H1 (cell line): ENCODE results near the gene FCAMR. TPM values are rescaled to one million over a fixed set of nuclear protein-coding genes. Genes with fewer than 3 reads are reported as not detected.
A peak's percentile ranks its signal among the peaks of the same experiment; 100 is the strongest.

Experiments
- CTCF ChIA-PET: fragments of 300-600 bp; sonication (Branson Sonifier 250); formaldehyde crosslinking; loops from one replicate; lab custom pipeline; 2021; ENCODE audit not compliant: partially characterized antibody; lab: Charles Lee
- POLR2A ChIA-PET: fragments of 300-600 bp; sonication (Branson Sonifier 250); formaldehyde crosslinking; loops from one replicate; lab custom pipeline; 2021; ENCODE audit warnings: inconsistent platforms; ENCODE audit not compliant: partially characterized antibody; lab: Charles Lee
- DNase-seq, 2 experiments: peaks; one replicate each; pipeline versions ENCODE4 v3.0.0 to v3.0.0-alpha.2; 2010 to 2022; ENCODE audit warnings: low spot score in 2 of 2, low read depth in 1 of 2, mixed read lengths in 1 of 2
- FAIRE-seq: peaks from 2 replicates; lab custom pipeline; 2011; peaks lifted over from hg19 to GRCh38; lab: Jason Lieb, UNC
- H2AFZ ChIP-seq: 2 replicates; pipeline ENCODE4 v1.8.1; 2012; ENCODE audit warnings: low read length, inconsistent platforms
- H2AK5ac ChIP-seq: 2 replicates; pipeline ENCODE4 v1.6.1; 2013; ENCODE audit warnings: low read depth, low read length
- H2BK120ac ChIP-seq: replicated peaks from 2 replicates; pipeline ENCODE3; 2013; ENCODE audit warnings: low read depth, low read length, inconsistent platforms
- H2BK12ac ChIP-seq: 2 replicates; pipeline ENCODE4 v1.6.1; 2013; ENCODE audit warnings: low read depth, low read length
- H2BK15ac ChIP-seq: 2 replicates; pipeline ENCODE4 v1.6.1; 2013; ENCODE audit warnings: low read length
- H2BK20ac ChIP-seq: 2 replicates; pipeline ENCODE4 v1.6.1; 2013; ENCODE audit warnings: low read length
- H2BK5ac ChIP-seq: 2 replicates; pipeline ENCODE4 v1.6.1; 2013; ENCODE audit warnings: low read depth, low read length
- H3K14ac ChIP-seq: 2 replicates; pipeline ENCODE4 v1.6.1; 2013; ENCODE audit warnings: inconsistent platforms; ENCODE audit not compliant: insufficient read length
- H3K18ac ChIP-seq: 2 replicates; pipeline ENCODE4 v1.6.1; 2013; ENCODE audit warnings: low read length; ENCODE audit errors: extremely low read depth
- H3K23ac ChIP-seq: 2 replicates; pipeline ENCODE4 v1.6.1; 2013; ENCODE audit warnings: inconsistent platforms; ENCODE audit not compliant: insufficient read length
- H3K23me2 ChIP-seq: 2 replicates; pipeline ENCODE4 v1.6.1; 2013; ENCODE audit warnings: low read depth, low read length
- H3K27ac ChIP-seq: 2 replicates; pipeline ENCODE4 v1.6.1; 2011; ENCODE audit warnings: low read depth, low read length, inconsistent platforms
- H3K27me3 ChIP-seq, 4 experiments: replicated peaks in 1 of 4; 1 replicate in 1 of 4; 2 replicates in 3 of 4; pipeline versions ENCODE4 v1.6.1 to v1.8.1; 2011 to 2013; ENCODE audit warnings: low read length in 3 of 4, mild to moderate bottlenecking in 3 of 4, inconsistent platforms in 2 of 4, mixed read lengths in 2 of 4, moderate library complexity in 1 of 4; ENCODE audit not compliant: control insufficient read depth in 3 of 4, insufficient read depth in 3 of 4; ENCODE audit errors: extremely low read depth in 1 of 4
- H3K36me3 ChIP-seq, 4 experiments: 2 replicates each; pipeline versions ENCODE4 v1.6.1 to v1.8.1; 2011 to 2013; ENCODE audit warnings: mild to moderate bottlenecking in 4 of 4, low read length in 3 of 4, moderate library complexity in 2 of 4, control low read depth in 1 of 4, inconsistent platforms in 1 of 4; ENCODE audit not compliant: insufficient read depth in 4 of 4, control insufficient read depth in 2 of 4
- H3K4ac ChIP-seq: replicated peaks from 2 replicates; pipeline ENCODE3; 2013; ENCODE audit warnings: low read length, low read depth, mixed read lengths, inconsistent platforms; ENCODE audit not compliant: insufficient read length
- H3K4me1 ChIP-seq, 4 experiments: replicated peaks in 1 of 4; 1 replicate in 1 of 4; 2 replicates in 3 of 4; pipeline versions ENCODE4 v1.6.1 to v1.8.1; 2011 to 2013; ENCODE audit warnings: low read length in 3 of 4, inconsistent platforms in 2 of 4, mixed read lengths in 1 of 4; ENCODE audit not compliant: insufficient read depth in 4 of 4, control insufficient read depth in 3 of 4
- H3K4me2 ChIP-seq, 2 experiments: 2 replicates each; pipeline versions ENCODE4 v1.6.1 to v1.8.1; 2011 to 2013; ENCODE audit warnings: low read depth in 2 of 2, low read length in 2 of 2, control low read depth in 1 of 2, inconsistent platforms in 1 of 2, mild to moderate bottlenecking in 1 of 2; ENCODE audit not compliant: insufficient read depth in 1 of 2
- H3K4me3 ChIP-seq, 4 experiments: fragments of 200-600, 300-600 bp in 1 of 4; sonication (generic), shearing (Covaris generic), sonication (Bioruptor Twin) in 1 of 4; 2 replicates each; pipeline versions ENCODE4 v1.5.1 to v1.8.1; 2011 to 2016; ENCODE audit warnings: low read length in 4 of 4, low read depth in 3 of 4, control low read depth in 2 of 4, inconsistent platforms in 2 of 4, mild to moderate bottlenecking in 2 of 4, mixed read lengths in 1 of 4, moderate library complexity in 1 of 4; ENCODE audit not compliant: insufficient read depth in 2 of 4; ENCODE audit errors: extremely low read depth in 1 of 4
- H3K56ac ChIP-seq: replicated peaks from 2 replicates; pipeline ENCODE3; 2013; ENCODE audit warnings: low read depth, mild to moderate bottlenecking, mixed read lengths, low read length, inconsistent platforms; ENCODE audit not compliant: insufficient read length
- H3K79me1 ChIP-seq: 2 replicates; pipeline ENCODE4 v1.6.1; 2013; ENCODE audit warnings: low read depth, low read length, control low read depth
- H3K79me2 ChIP-seq, 2 experiments: 2 replicates each; pipeline versions ENCODE4 v1.6.1 to v1.8.1; 2012 to 2013; ENCODE audit warnings: low read length in 2 of 2, mild to moderate bottlenecking in 2 of 2, inconsistent platforms in 1 of 2; ENCODE audit not compliant: insufficient read depth in 2 of 2, control insufficient read depth in 1 of 2
- H3K9ac ChIP-seq, 4 experiments: replicated peaks in 1 of 4; 1 replicate in 1 of 4; 2 replicates in 3 of 4; pipeline versions ENCODE4 v1.6.1 to v1.8.1; 2011 to 2013; ENCODE audit warnings: low read depth in 3 of 4, low read length in 3 of 4, control low read depth in 2 of 4, mild to moderate bottlenecking in 2 of 4, moderate library complexity in 2 of 4, inconsistent platforms in 1 of 4; ENCODE audit errors: extremely low read depth in 1 of 4
- H3K9me3 ChIP-seq, 2 experiments: 2 replicates each; pipeline versions ENCODE4 v1.6.1 to v1.8.1; 2012 to 2013; ENCODE audit warnings: mild to moderate bottlenecking in 2 of 2, moderate library complexity in 2 of 2, control low read depth in 1 of 2, inconsistent platforms in 1 of 2, low read depth in 1 of 2, low read length in 1 of 2, mixed read lengths in 1 of 2; ENCODE audit not compliant: insufficient read depth in 2 of 2
- H4K20me1 ChIP-seq, 2 experiments: replicated peaks in 1 of 2; 2 replicates each; pipeline versions ENCODE3 to v1.8.1; 2011 to 2013; ENCODE audit warnings: inconsistent platforms in 2 of 2, low read length in 2 of 2, mild to moderate bottlenecking in 1 of 2; ENCODE audit not compliant: insufficient read depth in 2 of 2, control insufficient read depth in 1 of 2
- H4K5ac ChIP-seq: 2 replicates; pipeline ENCODE4 v1.6.1; 2013; ENCODE audit warnings: low read length, low read depth, mixed read lengths, inconsistent platforms; ENCODE audit not compliant: insufficient read length
- H4K8ac ChIP-seq: 2 replicates; pipeline ENCODE4 v1.8.0; 2013; ENCODE audit warnings: mild to moderate bottlenecking, moderate library complexity, low read length, inconsistent platforms; ENCODE audit not compliant: insufficient read depth; ENCODE audit errors: extremely low read depth
- H4K91ac ChIP-seq: replicated peaks from 2 replicates; pipeline ENCODE3; 2013; ENCODE audit warnings: low read length, mixed read lengths, inconsistent platforms; ENCODE audit not compliant: insufficient read length
- BCL11A ChIP-seq, 2 experiments: IDR thresholded peaks; one replicate each; pipeline ENCODE4 v1.6.1; 2011; ENCODE audit warnings: low read depth in 2 of 2, low read length in 2 of 2, mild to moderate bottlenecking in 2 of 2
- RAD21 ChIP-seq, 2 experiments: IDR thresholded peaks in 1 of 2; conservative IDR thresholded peaks in 1 of 2; 2 replicates each; pipeline ENCODE4 v1.6.1; 2011; ENCODE audit warnings: low read depth in 2 of 2, low read length in 2 of 2, improper control_type of control experiment in 1 of 2, inconsistent platforms in 1 of 2, mild to moderate bottlenecking in 1 of 2, moderate library complexity in 1 of 2
- SP4 ChIP-seq: IDR thresholded peaks from 2 replicates; pipeline ENCODE4 v1.6.1; 2012; ENCODE audit warnings: low read length, inconsistent platforms
- TAF1 ChIP-seq: IDR thresholded peaks from 2 replicates; pipeline ENCODE4 v1.6.1; 2011; ENCODE audit warnings: mild to moderate bottlenecking, low read depth, low read length
- TAF7 ChIP-seq: optimal IDR thresholded peaks from 2 replicates; pipeline ENCODE3; 2011; ENCODE audit warnings: low read depth, mild to moderate bottlenecking, inconsistent platforms, low read length, moderate library complexity, borderline replicate concordance
- YY1 ChIP-seq: IDR thresholded peaks from 2 replicates; pipeline ENCODE4 v1.6.1; 2011; ENCODE audit warnings: low read depth, mild to moderate bottlenecking, low read length
- WGBS, 2 experiments: shearing (Covaris generic) in 1 of 2; methylation state at CpG; one replicate each; pipeline versions ENCODE4 v1.1.6 to v1.1.7; 2013 to 2015; ENCODE audit warnings: low lambda C conversion rate in 2 of 2, mixed read lengths in 2 of 2, inconsistent platforms in 1 of 2, low coverage in 1 of 2, missing lambda C conversion rate in 1 of 2; ENCODE audit not compliant: insufficient replicate concordance in 2 of 2, insufficient coverage in 1 of 2, insufficient read length in 1 of 2; ENCODE audit errors: extremely low coverage in 1 of 2, missing lambda C conversion rate in 1 of 2; 5-methylcytosine and 5-hydroxymethylcytosine counted together
- polyA plus RNA-seq, 7 experiments: library from polyadenylated mRNA; depleted of rRNA in 3 of 7; stranded (reverse) in 5 of 7; unstranded in 2 of 7; fragments of >200 nt in 5 of 7; fragments of 200-250 nt in 2 of 7; gene quantifications; 1 replicate in 5 of 7; 2 replicates in 1 of 7; 4 replicates in 1 of 7; pipeline versions ENCODE4 v1.2.1 to v1.2.3, GENCODE V29; 2011 to 2013; ENCODE audit warnings: missing spikeins in 2 of 7, mixed read lengths in 2 of 7
- total RNA-seq: library from RNA; stranded (reverse); fragmentation: NEBNext Ultra II Directional; extraction: Animal tissue kit (Norgen Biotek cat#: 25700); gene quantifications from 2 replicates; pipeline ENCODE4 v1.2.1, GENCODE V29; 2021
- TF ChIP-seq, protein P1 (sequence below): IDR thresholded peaks from 2 replicates; pipeline ENCODE4 v1.6.1; 2011; ENCODE audit warnings: low read length, improper control_type of control experiment
- TF ChIP-seq, protein P2 (sequence below): IDR thresholded peaks from 2 replicates; pipeline ENCODE4 v1.6.1; 2012; ENCODE audit warnings: inconsistent platforms

FCAMR gene
- total and polyA plus RNA-seq, 2 of the 8 experiments (the other 6 are each of a cell fraction or from before 2014, with no cell fraction given) = not detected

DNA sequence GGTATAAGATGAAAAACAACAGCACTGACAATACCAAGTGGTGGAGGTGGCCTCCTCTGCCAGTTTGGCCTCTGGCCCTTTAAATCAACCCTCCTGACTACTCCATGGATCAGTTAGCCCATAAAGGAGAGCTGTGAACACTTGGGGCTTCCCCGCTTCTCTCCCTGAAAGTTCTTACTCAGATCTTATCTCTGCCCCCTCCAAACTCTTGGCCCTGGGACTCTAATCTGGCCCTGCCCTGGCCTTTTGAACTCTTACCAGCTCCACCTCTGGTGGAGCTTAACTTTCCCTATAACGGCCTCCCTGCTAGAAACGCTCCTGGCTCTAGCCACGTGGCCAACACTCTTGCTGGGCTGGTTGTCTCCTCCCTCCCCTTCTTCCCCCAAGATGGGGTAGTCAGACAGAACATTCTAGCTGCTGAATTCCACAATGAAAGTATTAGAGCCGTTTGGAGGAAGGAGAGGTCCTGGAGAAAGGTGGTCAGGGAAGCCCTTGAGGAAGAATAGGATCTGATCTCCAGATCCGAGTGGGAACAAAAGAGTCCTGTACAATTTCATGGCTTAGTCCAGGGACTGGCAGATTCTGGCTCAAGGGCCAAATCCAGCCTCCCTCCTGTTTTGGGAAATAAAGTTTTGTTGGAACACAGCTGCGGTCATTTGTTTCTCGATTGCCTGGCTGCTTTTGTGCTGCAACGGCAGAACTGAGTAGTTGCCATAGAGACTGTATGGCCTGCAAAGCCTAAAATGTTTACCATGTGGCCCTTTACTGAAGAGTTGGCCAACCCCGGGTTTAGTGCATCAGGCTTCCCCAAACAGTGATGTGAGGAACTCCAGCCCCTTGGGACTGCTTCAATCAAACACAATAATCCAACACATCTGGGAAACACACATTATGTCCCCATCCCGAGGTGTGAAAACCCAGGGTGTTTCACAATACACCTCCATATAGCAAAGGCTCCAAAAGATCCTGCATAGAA, 14.5 kb downstream of the FCAMR start:
- Histone ChIP-seq H3K79me2 (no peaks in the 10 kb centered on the region), H3K23me2 (no peaks in the 10 kb centered on the region), H3K4ac (no peak overlapping the region), H4K91ac (no peak overlapping the region), H3K79me1 (no peaks in the 10 kb centered on the region), H2AK5ac (no peak overlapping the region), H3K4me1 (no peaks in the 10 kb centered on the region), H3K4me2 (no peak overlapping the region), H4K20me1 (no peaks in the 10 kb centered on the region), H3K9me3 (no peaks in the 10 kb centered on the region), H3K56ac (no peak overlapping the region), H2BK15ac (no peak overlapping the region), H2BK20ac (no peak overlapping the region), H3K23ac (no peak overlapping the region), H3K27me3 (peaks cover 0 to 3% (median 0%) of the 10 kb centered on the region in 4 experiments; a peak in 1 of 7 replicates), H3K4me3 (no peak overlapping the region), H3K14ac (no peak overlapping the region), H3K36me3 (no peaks in the 10 kb centered on the region), H2BK5ac (no peak overlapping the region), H2BK120ac (no peak overlapping the region), H4K8ac (peak overlapping the region; percentile 15; the same call in 1 of the 2 replicates), H4K5ac (no peak overlapping the region), H3K27ac (no peak overlapping the region), H3K18ac (no peak overlapping the region), H2AFZ (peak overlapping the region; percentile 51; the same call in 1 of the 2 replicates), H3K9ac (no peak overlapping the region), H2BK12ac (no peak overlapping the region)
- no peak for TF ChIP-seq BCL11A (IDR thresholded peaks at IDR 0.05; ENCODE audit: low read depth in 2 of 2, low read length in 2 of 2)
- TF ChIP-seq TAF7 = no peak
- no peak for TF ChIP-seq SP4
- TF ChIP-seq, protein P1, sequence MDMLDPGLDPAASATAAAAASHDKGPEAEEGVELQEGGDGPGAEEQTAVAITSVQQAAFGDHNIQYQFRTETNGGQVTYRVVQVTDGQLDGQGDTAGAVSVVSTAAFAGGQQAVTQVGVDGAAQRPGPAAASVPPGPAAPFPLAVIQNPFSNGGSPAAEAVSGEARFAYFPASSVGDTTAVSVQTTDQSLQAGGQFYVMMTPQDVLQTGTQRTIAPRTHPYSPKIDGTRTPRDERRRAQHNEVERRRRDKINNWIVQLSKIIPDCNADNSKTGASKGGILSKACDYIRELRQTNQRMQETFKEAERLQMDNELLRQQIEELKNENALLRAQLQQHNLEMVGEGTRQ = no peak
- TF ChIP-seq YY1 = no peak
- no peak for TF ChIP-seq TAF1
- TF ChIP-seq, protein P2, sequence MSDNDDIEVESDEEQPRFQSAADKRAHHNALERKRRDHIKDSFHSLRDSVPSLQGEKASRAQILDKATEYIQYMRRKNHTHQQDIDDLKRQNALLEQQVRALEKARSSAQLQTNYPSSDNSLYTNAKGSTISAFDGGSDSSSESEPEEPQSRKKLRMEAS = 0 out of 2 replicates have a peak, but pooled peaks have one; percentile 8
- TF ChIP-seq RAD21 (IDR thresholded peaks at IDR 0.05 in 1 of 2, conservative IDR thresholded peaks at IDR 0.05 in 1 of 2; ENCODE audit: low read depth in 2 of 2, low read length in 2 of 2) = no peak
- DNase-seq = no peak
- ChIA-PET CTCF (interaction anchor here (0.8 to 9.3 kb wide), 8 partner anchors 22 to 291 kb away, joined by 3 to 77 read pairs (median 3); partner anchors contain the start of gene IL20), POLR2A (no interaction called here)
- WGBS, 2 experiments = 84% methylated on average over 11 of the region's 11 CpGs; no CpG with 5 or more reads in 1 of the 2 experiments
- FAIRE-seq = no peak
